Endothelial cell of umbilical vein (primary cell): ENCODE results near the gene TBC1D4. TPM values are rescaled to one million over a fixed set of nuclear protein-coding genes. Genes with fewer than 3 reads are reported as not detected.

Experiments used
- BruUV-seq: library from RNA; stranded (reverse); fragments of 400-500 nt; replicated peaks from 2 replicates; lab custom pipeline; 2021; lab: Mats Ljungman, UMichigan
- CTCF ChIA-PET: fragments of 300-600, 350-600 bp; sonication (Branson Sonifier 250); formaldehyde crosslinking; loops from one replicate; lab custom pipeline; 2021; ENCODE audit warnings: antibody characterized with exemption, inconsistent platforms; lab: Charles Lee
- POLR2A ChIA-PET: fragments of 300-600, 350-600 bp; sonication (Branson Sonifier 250); formaldehyde crosslinking; loops from one replicate; lab custom pipeline; 2021; ENCODE audit warnings: antibody characterized with exemption, inconsistent platforms; lab: Charles Lee
- DNase-seq: peaks from one replicate; pipeline ENCODE4 v3.0.0-alpha.2; 2011; ENCODE audit warnings: low read depth, low spot score
- FAIRE-seq: peaks from 2 replicates; lab custom pipeline; 2011; peaks lifted over from hg19 to GRCh38; lab: Jason Lieb, UNC
- H2AFZ ChIP-seq: 2 replicates; pipeline ENCODE4 v1.6.0; 2012; ENCODE audit warnings: low read depth, low read length, control low read depth, inconsistent platforms
- H3K27ac ChIP-seq: 2 replicates; pipeline ENCODE4 v1.5.1; 2011; ENCODE audit warnings: low read depth, mild to moderate bottlenecking, control low read depth, low read length, moderate library complexity; ENCODE audit not compliant: insufficient read depth
- H3K27me3 ChIP-seq, 2 experiments: 2 replicates each; pipeline versions ENCODE4 v1.6.0 to v1.6.1; 2011; ENCODE audit warnings: low read length in 2 of 2, mixed read lengths in 1 of 2; ENCODE audit not compliant: control insufficient read depth in 2 of 2, insufficient read depth in 2 of 2
- H3K36me3 ChIP-seq, 2 experiments: 2 replicates in 1 of 2; 3 replicates in 1 of 2; pipeline ENCODE4 v1.5.1; 2011; ENCODE audit warnings: low read length in 2 of 2, mild to moderate bottlenecking in 1 of 2, moderate library complexity in 1 of 2; ENCODE audit not compliant: control insufficient read depth in 2 of 2, insufficient read depth in 2 of 2; ENCODE audit errors: extremely low read depth in 1 of 2
- H3K4me1 ChIP-seq: 3 replicates; pipeline ENCODE4 v1.5.1; 2011; ENCODE audit warnings: mild to moderate bottlenecking, low read length; ENCODE audit not compliant: control insufficient read depth, insufficient read depth; ENCODE audit errors: extremely low read depth
- H3K4me2 ChIP-seq: 2 replicates; pipeline ENCODE4 v1.6.1; 2011; ENCODE audit warnings: low read length, control low read depth, mixed read lengths; ENCODE audit not compliant: insufficient read depth
- H3K4me3 ChIP-seq, 3 experiments: fragments of 200-600 bp in 1 of 3; sonication (generic), shearing (Covaris generic) in 1 of 3; replicated peaks in 1 of 3; 2 replicates each; pipeline ENCODE4 v1.5.1; 2011 to 2016; ENCODE audit warnings: control low read depth in 3 of 3, low read length in 3 of 3, mild to moderate bottlenecking in 2 of 3, inconsistent platforms in 1 of 3, low read depth in 1 of 3, moderate library complexity in 1 of 3; ENCODE audit not compliant: insufficient read depth in 1 of 3
- H3K79me2 ChIP-seq: 2 replicates; pipeline ENCODE4 v1.6.0; 2012; ENCODE audit warnings: low read length, inconsistent platforms; ENCODE audit not compliant: control insufficient read depth, insufficient read depth
- H3K9ac ChIP-seq: replicated peaks from 2 replicates; pipeline ENCODE3; 2011; ENCODE audit warnings: low read length, control low read depth; ENCODE audit not compliant: insufficient read depth; ENCODE audit errors: extremely low read depth
- H3K9me1 ChIP-seq: replicated peaks from 3 replicates; pipeline ENCODE4 v1.6.0; 2011; ENCODE audit warnings: mild to moderate bottlenecking, low read length; ENCODE audit not compliant: control insufficient read depth, insufficient read depth; ENCODE audit errors: extremely low read depth
- H3K9me3 ChIP-seq: replicated peaks from 2 replicates; pipeline ENCODE4 v1.5.1; 2012; ENCODE audit warnings: low read length, inconsistent platforms; ENCODE audit not compliant: control insufficient read depth, insufficient read depth
- H4K20me1 ChIP-seq: replicated peaks from 2 replicates; pipeline ENCODE3; 2011; ENCODE audit warnings: mild to moderate bottlenecking, low read length; ENCODE audit not compliant: control insufficient read depth, insufficient read depth; ENCODE audit errors: extremely low read depth
- CTCF ChIP-seq, 2 donors: IDR thresholded peaks; 1 replicate in 1 of 2; 2 replicates in 1 of 2; pipeline ENCODE4 v1.5.1; 2011; ENCODE audit warnings: low read length in 2 of 2, mild to moderate bottlenecking in 2 of 2, moderate library complexity in 2 of 2, control low read depth in 1 of 2, inconsistent platforms in 1 of 2, low read depth in 1 of 2; ENCODE audit not compliant: insufficient read depth in 1 of 2; ENCODE audit errors: extremely low read depth in 1 of 2
- FOS ChIP-seq: IDR thresholded peaks from 2 replicates; pipeline ENCODE4 v1.6.1; 2011; ENCODE audit warnings: mild to moderate bottlenecking, low read length, moderate library complexity, borderline replicate concordance; ENCODE audit not compliant: insufficient read depth
- GATA2 ChIP-seq: IDR thresholded peaks from 2 replicates; pipeline ENCODE4 v1.7.0; 2011; ENCODE audit warnings: low read depth, mild to moderate bottlenecking, moderate library complexity, mixed read lengths, low read length; ENCODE audit not compliant: insufficient read length, insufficient read depth
- MYC ChIP-seq: IDR thresholded peaks from one replicate; pipeline ENCODE4 v1.6.1; 2011; ENCODE audit warnings: mild to moderate bottlenecking, low read depth, low read length
- POLR2A ChIP-seq: IDR thresholded peaks from 2 replicates; pipeline ENCODE4 v1.6.1; 2012; ENCODE audit warnings: low read depth, mild to moderate bottlenecking, control low read depth, low read length
- dilution Hi-C: fragments of 300-500 bp; cut with MboI; formaldehyde crosslinking; loops from one replicate; pipeline ENCODE4 v1.15.0; 2019; ENCODE audit warnings: low sequenced_read_pairs; ENCODE audit not compliant: extremely low pct_ligation_motif_present
- intact Hi-C: fragments of 100-400 bp; cut with micrococcal nuclease; formaldehyde crosslinking; loops from one replicate; pipeline ENCODE4 v1.10.0; 2022
- polyA plus RNA-seq, 4 experiments: library from polyadenylated mRNA; depleted of rRNA in 3 of 4; stranded (reverse) in 3 of 4; unstranded in 1 of 4; fragments of >200 nt; gene quantifications; 2 replicates each; pipeline versions ENCODE4 v1.2.1 to v1.2.3, GENCODE V29; 2011 to 2012; ENCODE audit warnings: missing spikeins in 1 of 4
- total RNA-seq: library from RNA; stranded (reverse); gene quantifications from 2 replicates; pipeline ENCODE4 v1.2.3, GENCODE V29; 2021
- TF ChIP-seq, protein P1 (sequence below): IDR thresholded peaks from 2 replicates; pipeline ENCODE4 v1.6.1; 2011; ENCODE audit not compliant: insufficient read depth, insufficient read length

Gene TBC1D4
- total and polyA plus RNA-seq, 2 donors (not counting 3 experiments of a cell fraction or from before 2014, with no cell fraction given): 58.3 to 81.0 TPM

DNA sequence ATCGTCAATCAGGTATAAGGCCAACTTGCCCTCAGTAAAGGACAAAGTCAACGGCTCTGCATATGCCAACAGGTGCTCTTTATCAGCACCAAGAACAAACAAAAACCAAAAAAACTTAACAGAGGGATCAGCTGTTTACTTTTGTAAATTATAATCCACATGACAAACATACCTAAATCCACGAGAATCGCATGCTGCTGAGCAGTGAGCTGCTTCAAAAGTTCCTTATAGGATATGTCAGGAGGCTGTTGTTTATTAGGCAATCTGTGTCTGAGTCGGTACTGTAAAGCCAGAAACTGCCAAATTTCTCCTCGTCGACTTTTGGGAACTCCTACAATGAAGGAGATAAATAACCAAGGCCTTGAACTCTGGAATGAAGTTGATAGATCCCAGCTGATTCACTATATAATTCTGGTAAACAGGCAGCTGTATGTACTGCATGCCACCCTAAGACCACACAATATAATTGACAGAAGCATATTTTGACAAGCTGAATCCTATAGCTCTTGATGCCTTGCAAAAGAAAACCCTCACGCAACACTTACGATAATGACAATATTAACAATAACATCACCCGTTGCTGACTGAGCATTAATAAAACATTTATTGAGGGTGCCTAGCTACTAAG lies 179.8 kb downstream of the TBC1D4 start:
- DNase-seq (no peak), FAIRE-seq (no peak)
- intact Hi-C loops (no loop called here), dilution Hi-C loops (no loop called here)
- POLR2A ChIA-PET: no interaction called here
- Histone ChIP-seq H3K27me3 (no peaks in the 10 kb centered on the region), H3K9me3 (no peaks in the 10 kb centered on the region), H3K9me1 (no peaks in the 10 kb centered on the region), H3K4me1 (no peaks in the 10 kb centered on the region), H3K4me2 (no peak overlapping the region), H2AFZ (no peak overlapping the region), H4K20me1 (no peaks in the 10 kb centered on the region), H3K27ac (no peak overlapping the region), H3K79me2 (peaks cover 2% of the 10 kb centered on the region), H3K4me3 (no peak overlapping the region), H3K36me3 (peaks cover 8 to 20% of the 10 kb centered on the region in 2 experiments), H3K9ac (no peak overlapping the region)
- no TSS peak for BruUV-seq
- no peak for TF ChIP-seq MYC
- TF ChIP-seq POLR2A: no peak
- TF ChIP-seq, protein P1, sequence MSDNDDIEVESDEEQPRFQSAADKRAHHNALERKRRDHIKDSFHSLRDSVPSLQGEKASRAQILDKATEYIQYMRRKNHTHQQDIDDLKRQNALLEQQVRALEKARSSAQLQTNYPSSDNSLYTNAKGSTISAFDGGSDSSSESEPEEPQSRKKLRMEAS: no peak
- TF ChIP-seq GATA2: no peak
- TF ChIP-seq CTCF (IDR thresholded peaks at IDR 0.05; ENCODE audit: extremely low read depth in 1 of 2, insufficient read depth in 1 of 2, low read depth in 1 of 2, low read length in 2 of 2): no peak
- no peak for TF ChIP-seq FOS
- CTCF ChIA-PET: interaction anchor here (1.0 kb wide), 1 partner anchor 9 kb away, joined by 3 read pairs; no protein-coding TSS in a partner anchor
